Fibroblast of skin of left biceps (primary cell): Measurements from ENCODE around the gene PRPF18.
"Not testable (repeated sequence)": the region's sequence is repeated elsewhere in the genome, so short reads cannot be mapped to it uniquely, and the experiment has no call there.

Source experiments
- DNase-seq, 2 experiments: peaks; one replicate each; pipeline ENCODE4 v3.0.0-alpha.2; 2013; ENCODE audit warnings: low read depth in 2 of 2

PRPF18 gene

GRCh38 chr10:13586676-13587355 is at the start of gene PRPF18:
Gene PRPF18, plus strand, starts transcription at chr10:13586965. Its CDS starts 122 bp downstream, at chr10:13587087.
- DNase-seq: peak; percentile 75 to 84

- DNase-seq: not testable (repeated sequence)
Observed at GRCh38 chr10:13537985-13538384, 48.8 kb upstream of the PRPF18 start.

- no peak for DNase-seq
Observed at GRCh38 chr10:13542533-13542932, 44.2 kb upstream of the PRPF18 start.

GRCh38 chr10:13550802-13551201 is 36.0 kb upstream of the PRPF18 start:
- DNase-seq: no peak

GRCh38 chr10:13555884-13556510 is 30.8 kb upstream of the PRPF18 start:
- DNase-seq: no peak

- DNase-seq: no peak
Observed at GRCh38 chr10:13559124-13559700, 27.6 kb upstream of the PRPF18 start.

GRCh38 chr10:13560597-13560996 is 26.2 kb upstream of the PRPF18 start:
- no peak for DNase-seq

GRCh38 chr10:13563481-13564445 is 23.0 kb upstream of the PRPF18 start:
- no peak for DNase-seq

GRCh38 chr10:13564576-13564975 is 22.2 kb upstream of the PRPF18 start:
- DNase-seq: no peak

GRCh38 chr10:13567030-13567429 is 19.7 kb upstream of the PRPF18 start:
- DNase-seq: no peak

- DNase-seq: no peak
Observed at GRCh38 chr10:13571541-13571940, 15.2 kb upstream of the PRPF18 start.

GRCh38 chr10:13573960-13574359 is 12.8 kb upstream of the PRPF18 start:
- DNase-seq: no peak

- no peak for DNase-seq
Observed at GRCh38 chr10:13585195-13585751, 1.5 kb upstream of the PRPF18 start.

GRCh38 chr10:13585943-13586342 is 822 bp upstream of the PRPF18 start:
- DNase-seq: no peak

- DNase-seq: no peak
Observed at GRCh38 chr10:13587391-13587790, 626 bp downstream of the PRPF18 start.

GRCh38 chr10:13589316-13589715 is 2.6 kb downstream of the PRPF18 start:
- no peak for DNase-seq

GRCh38 chr10:13590886-13591285 is 4.1 kb downstream of the PRPF18 start:
- DNase-seq: no peak

GRCh38 chr10:13592306-13592705 is 5.5 kb downstream of the PRPF18 start:
- no peak for DNase-seq

- DNase-seq: peak; percentile 6 to 13
Observed at GRCh38 chr10:13593535-13593934, 6.8 kb downstream of the PRPF18 start.

- DNase-seq: no peak
Observed at GRCh38 chr10:13594641-13595040, 7.9 kb downstream of the PRPF18 start.

- no peak for DNase-seq
Observed at GRCh38 chr10:13597909-13598308, 11.1 kb downstream of the PRPF18 start.
